ENCODE measurements around the gene TUBB3.
"Not testable (repeated sequence)": the region's sequence is repeated elsewhere in the genome, so short reads cannot be mapped to it uniquely, and the experiment has no call there.

The TUBB3 gene

DNA sequence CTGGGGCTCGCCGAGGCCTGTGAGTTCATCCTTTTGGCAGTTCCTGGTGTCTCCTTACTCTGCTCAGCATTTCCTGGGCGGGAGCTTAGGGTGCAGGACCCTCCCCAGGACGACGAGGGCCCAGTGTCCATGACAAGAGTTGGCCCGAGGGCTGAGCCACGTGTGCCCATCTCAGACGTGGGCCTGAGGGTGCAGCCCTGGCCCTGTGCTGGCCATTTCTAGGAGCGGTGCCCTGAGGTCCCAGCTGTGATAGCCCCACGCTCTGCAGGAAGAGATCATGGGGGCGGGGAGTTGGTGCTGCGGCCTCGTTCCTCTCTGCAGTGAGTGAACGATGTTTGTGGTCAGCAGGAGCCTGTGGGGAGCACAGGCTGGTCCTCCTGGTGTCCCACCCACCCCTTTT lies 10.5 kb upstream of the TUBB3 start:
- Histone ChIP-seq H3K4me1 (ENCODE audit: insufficient read depth, low read length) (no peaks in the 10 kb centered on the region; the same call in 1 of the 2 replicates), H3K9ac (ENCODE audit: low read depth, low read length) (no peak overlapping the region), H3K9me3 (ENCODE audit: insufficient read depth, low read depth, low read length) (no peaks in the 10 kb centered on the region), H3K27ac (ENCODE audit: low read depth, low read length) (no peak overlapping the region), H3K36me3 (ENCODE audit: insufficient read depth, low read length) (peaks cover 15% of the 10 kb centered on the region), H3K27me3 (ENCODE audit: insufficient read depth, low read length) (no peaks in the 10 kb centered on the region), H3K4me3 (ENCODE audit: low read length) (no peak overlapping the region)
- WGBS, result 91% methylated on average over 14 of the region's 14 CpGs

DNA sequence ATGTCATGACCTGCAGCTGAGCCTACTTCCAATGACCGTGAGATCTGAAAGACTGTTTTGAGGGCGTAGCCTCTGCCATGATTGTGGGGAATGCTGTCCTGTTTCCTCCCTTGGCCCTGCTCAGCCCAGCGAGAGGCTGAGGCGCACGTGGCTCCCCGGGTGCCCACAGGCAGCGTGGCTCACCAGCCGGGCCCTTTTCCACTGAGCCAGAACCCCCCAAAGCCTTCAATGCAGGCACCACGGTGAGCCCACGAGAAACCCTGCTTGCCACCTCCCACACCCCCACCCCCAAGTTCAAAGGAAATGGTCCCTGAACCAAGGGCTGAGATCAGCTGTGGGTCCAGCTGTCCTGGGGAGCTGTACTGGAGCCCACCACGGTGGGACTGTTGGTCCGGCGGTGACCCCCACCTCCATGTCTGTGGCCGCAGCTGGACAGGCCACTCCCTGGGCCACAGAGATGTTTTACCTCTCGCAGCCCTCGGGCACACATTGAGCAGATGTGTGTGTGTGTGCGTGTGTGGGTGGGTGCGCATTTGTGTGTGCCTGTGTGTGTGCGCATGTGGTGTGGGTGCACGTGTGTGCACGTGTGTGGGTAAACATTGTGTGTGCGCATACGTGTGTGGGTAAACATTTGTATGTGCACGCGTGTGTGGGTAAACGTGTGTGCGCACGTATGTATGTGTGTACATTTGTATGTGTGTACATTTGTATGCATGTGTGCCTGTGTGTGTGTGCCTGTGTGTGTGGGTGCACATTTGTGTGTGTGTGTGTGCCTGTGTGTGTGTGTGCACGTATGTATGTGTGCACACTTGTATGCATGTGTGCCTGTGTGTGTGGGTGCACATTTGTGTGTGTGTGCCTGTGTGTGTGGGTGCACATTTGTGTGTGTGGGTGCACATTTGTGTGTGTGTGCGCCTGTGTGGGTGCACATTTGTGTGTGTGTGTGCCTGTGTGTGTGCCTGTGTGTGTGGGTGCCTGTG lies 9.4 kb upstream of the TUBB3 start:
- Histone ChIP-seq H3K27me3 (ENCODE audit: insufficient read depth, low read length) (0 out of 2 replicates have a peak, but pooled peaks cover under 1% of the 10 kb centered on the region), H3K36me3 (ENCODE audit: insufficient read depth, low read length) (peaks cover 10% of the 10 kb centered on the region), H3K27ac (ENCODE audit: low read depth, low read length) (no peak overlapping the region), H3K4me3 (ENCODE audit: low read length) (no peak overlapping the region), H3K4me1 (ENCODE audit: insufficient read depth, low read length) (peaks cover under 1% of the 10 kb centered on the region; the same call in 1 of the 2 replicates), H3K9ac (ENCODE audit: low read depth, low read length) (no peak overlapping the region), H3K9me3 (ENCODE audit: insufficient read depth, low read depth, low read length) (no peaks in the 10 kb centered on the region)
- 94% methylated on average over 30 of the region's 30 CpGs for WGBS

DNA sequence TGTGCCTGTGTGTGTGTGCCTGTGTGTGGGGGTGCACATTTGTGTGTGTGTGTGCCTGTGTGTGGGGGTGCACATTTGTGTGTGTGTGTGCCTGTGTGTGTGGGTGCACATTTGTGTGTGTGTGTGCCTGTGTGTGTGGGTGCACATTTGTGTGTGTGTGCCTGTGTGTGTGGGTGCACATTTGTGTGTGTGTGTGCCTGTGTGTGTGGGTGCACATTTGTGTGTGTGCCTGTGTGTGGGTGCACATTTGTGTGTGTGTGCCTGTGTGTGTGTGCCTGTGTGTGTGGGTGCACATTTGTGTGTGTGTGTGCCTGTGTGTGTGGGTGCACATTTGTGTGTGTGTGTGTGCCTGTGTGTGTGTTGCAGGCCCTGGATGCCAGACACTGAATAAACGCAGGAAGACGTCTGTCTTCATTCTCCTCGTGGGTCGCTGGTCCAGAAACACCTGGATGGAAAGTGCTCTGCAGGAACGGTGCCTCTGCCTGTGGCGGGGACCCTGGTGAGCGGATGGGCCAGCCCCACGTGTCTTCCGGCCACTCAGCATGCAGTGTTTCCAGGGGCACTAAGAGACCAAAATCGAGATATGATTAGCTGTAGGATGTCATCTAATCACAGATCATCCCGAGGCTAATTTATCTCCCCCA lies 8.4 kb upstream of the TUBB3 start:
- H3K9ac ChIP-seq (ENCODE audit: low read depth, low read length); H3K4me1 ChIP-seq (ENCODE audit: insufficient read depth, low read length); H3K27ac ChIP-seq (ENCODE audit: low read depth, low read length); H3K9me3 ChIP-seq (ENCODE audit: insufficient read depth, low read depth, low read length); H3K27me3 ChIP-seq (ENCODE audit: insufficient read depth, low read length); H3K36me3 ChIP-seq (ENCODE audit: insufficient read depth, low read length); H3K4me3 ChIP-seq (ENCODE audit: low read length): not testable (repeated sequence)
- WGBS, result 91% methylated on average over 11 of the region's 11 CpGs

DNA sequence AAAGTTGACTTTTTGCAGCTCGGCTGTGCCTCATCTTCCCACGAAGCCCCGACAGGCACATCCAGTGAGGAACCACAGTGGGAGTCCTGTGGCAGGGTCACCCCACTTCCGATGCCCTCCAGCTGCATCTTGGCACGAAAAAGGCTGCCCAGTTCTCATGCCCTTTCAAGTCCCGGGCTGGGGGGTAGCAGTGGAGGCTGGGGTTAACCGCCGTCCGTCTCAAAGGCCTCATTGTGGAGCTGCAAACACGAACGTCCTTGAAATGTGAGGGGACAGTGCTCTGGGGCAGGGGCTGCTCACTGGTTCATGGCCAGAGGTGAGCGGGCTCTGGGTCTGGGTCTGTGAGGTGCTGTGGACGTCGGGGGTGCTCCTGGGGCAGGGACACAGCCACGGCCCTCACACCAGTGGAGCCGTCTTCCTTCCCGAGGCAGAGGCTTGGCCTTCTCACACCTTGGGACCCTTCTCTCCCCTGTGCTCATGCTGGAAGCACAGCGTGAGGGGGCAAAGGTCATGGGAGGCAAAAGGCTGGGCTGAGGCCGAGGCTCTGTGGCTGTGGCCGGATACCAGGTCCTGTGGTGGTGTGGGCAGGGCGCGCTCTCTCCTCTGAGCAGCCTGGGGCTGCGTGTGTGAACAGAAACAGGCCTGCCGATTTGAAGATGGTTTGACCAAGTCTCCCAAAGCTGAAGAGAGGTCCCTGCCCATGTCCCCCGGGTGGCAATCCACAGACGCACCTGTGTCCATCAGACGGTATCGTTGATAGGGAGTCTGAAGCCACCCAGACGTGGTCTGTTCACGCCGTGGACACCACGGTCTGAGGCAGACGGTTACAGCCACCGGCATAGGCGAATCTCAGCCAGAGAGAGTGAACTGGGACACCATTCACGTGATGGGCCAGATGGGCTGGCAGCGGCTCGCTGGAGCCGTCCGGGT lies 7.6 kb upstream of the TUBB3 start:
- WGBS, result 94% methylated on average over 40 of the region's 40 CpGs
- Histone ChIP-seq H3K9ac (ENCODE audit: low read depth, low read length) (no peak overlapping the region), H3K9me3 (ENCODE audit: insufficient read depth, low read depth, low read length) (no peaks in the 10 kb centered on the region), H3K27me3 (ENCODE audit: insufficient read depth, low read length) (0 out of 2 replicates have a peak, but pooled peaks cover 5% of the 10 kb centered on the region), H3K27ac (ENCODE audit: low read depth, low read length) (no peak overlapping the region), H3K4me3 (ENCODE audit: low read length) (no peak overlapping the region), H3K36me3 (ENCODE audit: insufficient read depth, low read length) (peaks cover 4% of the 10 kb centered on the region; the same call in 1 of the 2 replicates), H3K4me1 (ENCODE audit: insufficient read depth, low read length) (peaks cover 6% of the 10 kb centered on the region; the same call in 1 of the 2 replicates)

DNA sequence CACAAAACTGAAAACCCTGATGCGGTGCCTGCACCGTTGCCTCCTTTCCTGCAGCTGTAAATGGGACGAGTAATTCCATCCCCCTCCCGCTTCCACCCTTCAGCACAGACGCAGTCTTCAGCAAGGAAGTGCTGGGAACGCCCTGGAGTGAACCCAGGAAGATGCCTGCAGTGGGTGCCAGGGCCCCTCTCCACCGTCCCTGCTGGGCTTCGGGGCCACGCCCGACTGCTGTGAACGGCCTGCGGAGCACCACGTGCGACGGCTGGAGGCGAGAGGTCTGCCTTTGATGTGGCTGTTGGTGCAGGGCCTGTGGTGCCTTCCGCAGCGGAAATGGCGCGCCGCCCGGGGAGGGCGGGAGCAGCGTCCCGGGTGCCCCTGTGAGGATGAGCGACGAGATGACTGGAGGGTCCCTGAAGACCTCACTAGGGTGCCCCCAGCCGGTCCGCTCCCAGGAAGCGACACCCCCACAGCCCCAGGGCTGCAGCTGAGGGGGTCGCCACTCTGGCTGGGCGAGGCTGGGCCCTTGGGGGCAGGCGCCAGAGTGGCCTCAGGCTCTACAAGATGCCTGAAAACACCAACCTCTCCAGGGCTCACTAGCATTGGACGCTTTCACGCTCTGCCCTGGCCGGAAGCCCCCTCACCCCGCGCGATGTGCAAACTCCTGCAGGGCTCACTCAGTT lies 5.2 kb upstream of the TUBB3 start:
- 1% methylated on average over 39 of the region's 39 CpGs for WGBS
- Histone ChIP-seq H3K27ac (ENCODE audit: low read depth, low read length) (peak overlapping the region; percentile 39; the same call in 1 of the 2 replicates), H3K27me3 (ENCODE audit: insufficient read depth, low read length) (0 out of 2 replicates have a peak, but pooled peaks cover 5% of the 10 kb centered on the region), H3K9me3 (ENCODE audit: insufficient read depth, low read depth, low read length) (no peaks in the 10 kb centered on the region), H3K9ac (ENCODE audit: low read depth, low read length) (peak overlapping the region; percentile 61), H3K36me3 (ENCODE audit: insufficient read depth, low read length) (no peaks in the 10 kb centered on the region), H3K4me1 (ENCODE audit: insufficient read depth, low read length) (peaks cover 15% of the 10 kb centered on the region; the same call in 1 of the 2 replicates), H3K4me3 (ENCODE audit: low read length) (peak overlapping the region; percentile 60)

DNA sequence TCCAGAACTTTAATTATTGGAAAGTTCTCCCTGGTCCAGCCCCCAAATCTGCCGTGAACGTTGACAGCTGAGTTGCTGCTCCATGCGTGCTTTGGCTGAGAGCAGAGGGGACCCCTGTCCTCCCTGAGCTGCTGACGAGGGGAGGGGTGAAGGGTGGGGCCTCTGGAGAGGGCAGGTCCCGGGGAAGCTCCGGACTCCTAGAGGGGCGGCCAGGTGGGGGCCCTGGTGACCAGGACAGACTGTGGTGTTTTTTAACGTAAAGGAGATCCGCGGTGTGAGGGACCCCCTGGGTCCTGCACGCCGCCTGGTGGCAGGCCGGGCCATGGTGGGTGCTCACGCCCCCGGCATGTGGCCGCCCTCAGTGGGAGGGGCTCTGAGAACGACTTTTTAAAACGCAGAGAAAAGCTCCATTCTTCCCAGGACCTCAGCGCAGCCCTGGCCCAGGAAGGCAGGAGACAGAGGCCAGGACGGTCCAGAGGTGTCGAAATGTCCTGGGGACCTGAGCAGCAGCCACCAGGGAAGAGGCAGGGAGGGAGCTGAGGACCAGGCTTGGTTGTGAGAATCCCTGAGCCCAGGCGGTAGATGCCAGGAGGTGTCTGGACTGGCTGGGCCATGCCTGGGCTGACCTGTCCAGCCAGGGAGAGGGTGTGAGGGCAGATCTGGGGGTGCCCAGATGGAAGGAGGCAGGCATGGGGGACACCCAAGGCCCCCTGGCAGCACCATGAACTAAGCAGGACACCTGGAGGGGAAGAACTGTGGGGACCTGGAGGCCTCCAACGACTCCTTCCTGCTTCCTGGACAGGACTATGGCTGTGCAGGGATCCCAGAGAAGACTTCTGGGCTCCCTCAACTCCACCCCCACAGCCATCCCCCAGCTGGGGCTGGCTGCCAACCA lies 4.4 kb upstream of the TUBB3 start, which contains the start of gene MC1R:
MC1R (plus strand) TSS at position 410 of the 895 bp plus-strand sequence; CDS start at position 807, 397 bp downstream.
- 12% methylated on average over 23 of the region's 23 CpGs for WGBS
- 0 out of 2 replicates have a peak, but pooled peaks cover 5% of the 10 kb centered on the region for H3K27me3 ChIP-seq (ENCODE audit: insufficient read depth, low read length)
- peak within 1 kb of the TSS; percentile 61 for H3K9ac ChIP-seq (ENCODE audit: low read depth, low read length)
- H3K36me3 ChIP-seq (ENCODE audit: insufficient read depth, low read length), result no peaks in the 10 kb centered on the region
- H3K9me3 ChIP-seq (ENCODE audit: insufficient read depth, low read depth, low read length), result no peaks in the 10 kb centered on the region
- peak within 1 kb of the TSS; percentile 60 for H3K4me3 ChIP-seq (ENCODE audit: low read length)
- peak within 1 kb of the TSS; percentile 39; the same call in 1 of the 2 replicates for H3K27ac ChIP-seq (ENCODE audit: low read depth, low read length)
- H3K4me1 ChIP-seq (ENCODE audit: insufficient read depth, low read length), result peaks cover 15% of the 10 kb centered on the region; the same call in 1 of the 2 replicates

DNA sequence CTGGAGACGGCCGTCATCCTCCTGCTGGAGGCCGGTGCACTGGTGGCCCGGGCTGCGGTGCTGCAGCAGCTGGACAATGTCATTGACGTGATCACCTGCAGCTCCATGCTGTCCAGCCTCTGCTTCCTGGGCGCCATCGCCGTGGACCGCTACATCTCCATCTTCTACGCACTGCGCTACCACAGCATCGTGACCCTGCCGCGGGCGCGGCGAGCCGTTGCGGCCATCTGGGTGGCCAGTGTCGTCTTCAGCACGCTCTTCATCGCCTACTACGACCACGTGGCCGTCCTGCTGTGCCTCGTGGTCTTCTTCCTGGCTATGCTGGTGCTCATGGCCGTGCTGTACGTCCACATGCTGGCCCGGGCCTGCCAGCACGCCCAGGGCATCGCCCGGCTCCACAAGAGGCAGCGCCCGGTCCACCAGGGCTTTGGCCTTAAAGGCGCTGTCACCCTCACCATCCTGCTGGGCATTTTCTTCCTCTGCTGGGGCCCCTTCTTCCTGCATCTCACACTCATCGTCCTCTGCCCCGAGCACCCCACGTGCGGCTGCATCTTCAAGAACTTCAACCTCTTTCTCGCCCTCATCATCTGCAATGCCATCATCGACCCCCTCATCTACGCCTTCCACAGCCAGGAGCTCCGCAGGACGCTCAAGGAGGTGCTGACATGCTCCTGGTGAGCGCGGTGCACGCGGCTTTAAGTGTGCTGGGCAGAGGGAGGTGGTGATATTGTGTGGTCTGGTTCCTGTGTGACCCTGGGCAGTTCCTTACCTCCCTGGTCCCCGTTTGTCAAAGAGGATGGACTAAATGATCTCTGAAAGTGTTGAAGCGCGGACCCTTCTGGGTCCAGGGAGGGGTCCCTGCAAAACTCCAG lies 3.4 kb upstream of the TUBB3 start:
- Histone ChIP-seq H3K9ac (ENCODE audit: low read depth, low read length) (no peak overlapping the region), H3K4me1 (ENCODE audit: insufficient read depth, low read length) (peaks cover 18% of the 10 kb centered on the region; the same call in 1 of the 2 replicates), H3K9me3 (ENCODE audit: insufficient read depth, low read depth, low read length) (no peaks in the 10 kb centered on the region), H3K36me3 (ENCODE audit: insufficient read depth, low read length) (no peaks in the 10 kb centered on the region), H3K4me3 (ENCODE audit: low read length) (no peak overlapping the region), H3K27ac (ENCODE audit: low read depth, low read length) (no peak overlapping the region), H3K27me3 (ENCODE audit: insufficient read depth, low read length) (0 out of 2 replicates have a peak, but pooled peaks cover 5% of the 10 kb centered on the region)
- WGBS, result 95% methylated on average over 52 of the region's 52 CpGs

DNA sequence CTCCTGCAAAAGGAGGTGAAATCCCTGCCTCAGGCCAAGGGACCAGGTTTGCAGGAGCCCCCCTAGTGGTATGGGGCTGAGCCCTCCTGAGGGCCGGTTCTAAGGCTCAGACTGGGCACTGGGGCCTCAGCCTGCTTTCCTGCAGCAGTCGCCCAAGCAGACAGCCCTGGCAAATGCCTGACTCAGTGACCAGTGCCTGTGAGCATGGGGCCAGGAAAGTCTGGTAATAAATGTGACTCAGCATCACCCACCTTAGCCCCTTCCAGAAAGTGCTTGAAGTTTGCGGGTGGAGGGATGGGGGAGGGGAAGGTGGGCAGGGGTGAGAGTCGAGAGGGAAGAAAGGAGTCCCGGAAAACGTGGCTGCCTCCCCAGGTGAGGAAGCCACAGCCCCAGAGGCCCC lies 2.4 kb upstream of the TUBB3 start:
- peaks cover 20% of the 10 kb centered on the region; the same call in 1 of the 2 replicates for H3K4me1 ChIP-seq (ENCODE audit: insufficient read depth, low read length)
- no peaks in the 10 kb centered on the region for H3K36me3 ChIP-seq (ENCODE audit: insufficient read depth, low read length)
- H3K9me3 ChIP-seq (ENCODE audit: insufficient read depth, low read depth, low read length), result no peaks in the 10 kb centered on the region
- no peak overlapping the region for H3K27ac ChIP-seq (ENCODE audit: low read depth, low read length)
- H3K9ac ChIP-seq (ENCODE audit: low read depth, low read length), result no peak overlapping the region
- WGBS, result 55% methylated on average over 6 of the region's 6 CpGs
- no peak overlapping the region for H3K4me3 ChIP-seq (ENCODE audit: low read length)
- H3K27me3 ChIP-seq (ENCODE audit: insufficient read depth, low read length), result peaks cover 5% of the 10 kb centered on the region; the same call in 1 of the 2 replicates
